ENCODE measurements around the gene FCHSD1. TPM values are rescaled to one million over a fixed set of nuclear protein-coding genes. Genes with fewer than 3 reads are reported as not detected.

Gene FCHSD1
- total and polyA plus RNA-seq, 2 of the 4 experiments (the other 2 are of a cell fraction), result 33.2 to 62.1 TPM

DNA sequence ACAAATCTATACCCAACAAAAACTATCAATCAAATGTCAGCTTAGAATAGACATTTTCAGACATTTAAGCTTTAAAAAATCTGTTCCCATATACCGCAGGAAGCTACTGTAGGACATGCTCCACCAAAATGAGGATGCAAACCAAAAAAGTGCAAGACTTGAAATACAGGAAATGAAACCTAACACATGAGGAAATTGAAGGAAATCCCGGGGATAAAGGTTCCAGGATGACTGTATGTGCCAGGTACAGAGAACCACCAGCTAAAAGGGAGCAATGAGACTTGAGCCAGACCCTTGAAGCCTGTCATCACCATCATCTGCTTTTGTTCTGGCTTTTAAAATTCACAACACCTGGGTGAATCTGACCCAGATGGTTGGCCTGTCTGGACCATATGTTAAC lies 53.8 kb downstream of the FCHSD1 start:
- Histone ChIP-seq H3K56ac (ENCODE audit: extremely low read depth, insufficient read depth, low read length) (no peak overlapping the region), H3K23ac (ENCODE audit: low read depth, low read length) (0 out of 2 replicates have a peak overlapping the region, but pooled peaks have one; percentile 54), H2BK15ac (ENCODE audit: low read depth, low read length) (no peak overlapping the region), H2BK20ac (ENCODE audit: low read depth, low read length) (no peak overlapping the region), H3K9ac (ENCODE audit: low read depth, low read length) (no peak overlapping the region), H2BK5ac (ENCODE audit: low read depth, low read length, poor library complexity, severe bottlenecking) (no peak overlapping the region), H4K5ac (ENCODE audit: low read depth, low read length) (no peak overlapping the region), H3K18ac (ENCODE audit: low read depth, low read length) (no peak overlapping the region), H2AFZ (replicated peaks; ENCODE audit: low read length, poor library complexity) (no peak overlapping the region), H3K4ac (ENCODE audit: low read depth, low read length) (no peak overlapping the region), H3K14ac (replicated peaks; ENCODE audit: low read depth, low read length) (no peak overlapping the region), H3K4me2 (ENCODE audit: low read depth, low read length) (no peak overlapping the region), H3K27me3 (ENCODE audit: control insufficient read depth, insufficient read depth, low read length) (no peaks in the 10 kb centered on the region), H4K91ac (ENCODE audit: insufficient read depth, low read depth, low read length) (no peak overlapping the region), H3K9me3 (ENCODE audit: control insufficient read depth, insufficient read depth, low read length) (no peaks in the 10 kb centered on the region), H3K4me1 (ENCODE audit: control insufficient read depth, insufficient read depth, low read length) (no peaks in the 10 kb centered on the region), H3K79me1 (ENCODE audit: low read depth in 1 of 2, low read length in 2 of 2) (peaks cover 18 to 43% of the 10 kb centered on the region in 2 experiments), H2BK120ac (ENCODE audit: low read depth, low read length) (no peak overlapping the region), H4K20me1 (ENCODE audit: insufficient read depth, low read length) (no peaks in the 10 kb centered on the region), H3K4me3 (ENCODE audit: insufficient read depth, low read depth, low read length) (no peak overlapping the region), H3K36me3 (ENCODE audit: control insufficient read depth, insufficient read depth, low read length) (no peaks in the 10 kb centered on the region; the same call in 1 of the 2 replicates), H2AK9ac (replicated peaks; ENCODE audit: low read depth, low read length, poor library complexity) (no peak overlapping the region), H3K9me1 (ENCODE audit: insufficient read depth, low read length) (no peaks in the 10 kb centered on the region; the same call in 1 of the 2 replicates), H3K27ac (ENCODE audit: insufficient read depth, low read length) (no peak overlapping the region), H4K8ac (ENCODE audit: low read depth in 2 of 2, low read length in 2 of 2) (no peak overlapping the region), H2AK5ac (ENCODE audit: low read depth, low read length) (no peak overlapping the region)
- no peak for DNase-seq
- intact Hi-C loops (cut with micrococcal nuclease) (no loop called here), dilution Hi-C loops (cut with HindIII; ENCODE audit: low sequenced_read_pairs, unreplicated experiment) (no loop called here), in situ Hi-C loops (cut with MboI; ENCODE audit: low sequenced_read_pairs) (loop anchor here (25.0 kb wide), 1 partner anchor 910 kb away; the partner anchor contains the start of genes HARS1 and HARS2)
- no peak for TF ChIP-seq RFX5 (IDR thresholded peaks at IDR 0.05; ENCODE audit: low read depth, low read length)
- TF ChIP-seq, protein P1, sequence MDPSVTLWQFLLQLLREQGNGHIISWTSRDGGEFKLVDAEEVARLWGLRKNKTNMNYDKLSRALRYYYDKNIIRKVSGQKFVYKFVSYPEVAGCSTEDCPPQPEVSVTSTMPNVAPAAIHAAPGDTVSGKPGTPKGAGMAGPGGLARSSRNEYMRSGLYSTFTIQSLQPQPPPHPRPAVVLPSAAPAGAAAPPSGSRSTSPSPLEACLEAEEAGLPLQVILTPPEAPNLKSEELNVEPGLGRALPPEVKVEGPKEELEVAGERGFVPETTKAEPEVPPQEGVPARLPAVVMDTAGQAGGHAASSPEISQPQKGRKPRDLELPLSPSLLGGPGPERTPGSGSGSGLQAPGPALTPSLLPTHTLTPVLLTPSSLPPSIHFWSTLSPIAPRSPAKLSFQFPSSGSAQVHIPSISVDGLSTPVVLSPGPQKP (IDR thresholded peaks at IDR 0.05; ENCODE audit: borderline replicate concordance, low read depth, low read length), result no peak
- no peak for TF ChIP-seq RAD21 (IDR thresholded peaks at IDR 0.05; ENCODE audit: low read length)
- no peak for TF ChIP-seq SMC3 (IDR thresholded peaks at IDR 0.05; ENCODE audit: low read depth, low read length)
- TF ChIP-seq MAFK (IDR thresholded peaks at IDR 0.05; ENCODE audit: low read depth, low read length), result no peak
- TF ChIP-seq POLR2A (IDR thresholded peaks at IDR 0.05; ENCODE audit: low read depth, low read length), result no peak
- TF ChIP-seq FOS (IDR thresholded peaks at IDR 0.05; ENCODE audit: low read depth, low read length), result no peak
- WGBS, 2 experiments (ENCODE audit: extremely low coverage in 2 of 2, insufficient read length in 1 of 2), result 100% methylated on average over 1 of the region's 2 CpGs; no CpG with 5 or more reads in 1 of the 2 experiments
- no TSS peak for BruUV-seq (replicated peaks)
- no peak for ATAC-seq (ENCODE audit: low read depth)
- CTCF ChIA-PET, result interaction anchor here (2.5 kb wide), 1 partner anchor 22 kb away, joined by 9 read pairs; the partner anchor contains the start of gene DIAPH1
- POLR2A ChIA-PET (ENCODE audit: unreplicated experiment), result no interaction called here

All from IMR-90 (cell line).